Limb (tissue), 2 donors: Measurements from ENCODE around the gene FHIT.
"Not testable (repeated sequence)": the region's sequence is repeated elsewhere in the genome, so short reads cannot be mapped to it uniquely, and the experiment has no call there.

ENCODE experiments used
- DNase-seq, 2 donors: peaks; one replicate each; pipeline ENCODE4 v3.0.0-alpha.2; 2016; ENCODE audit errors: extremely low spot score in 2 of 2

FHIT gene

GRCh38 chr3:59818033-59818918, 1433.0 kb downstream of the FHIT start:
- peak; percentile 33 to 48 for DNase-seq

GRCh38 chr3:59817511-59817910, 1433.7 kb downstream of the FHIT start:
- no peak for DNase-seq

GRCh38 chr3:59816312-59816711, 1434.9 kb downstream of the FHIT start:
- DNase-seq: no peak

GRCh38 chr3:59813148-59813538, 1438.1 kb downstream of the FHIT start:
- no peak for DNase-seq

- no peak for DNase-seq
Observed at GRCh38 chr3:59812237-59813147, 1438.8 kb downstream of the FHIT start.

- DNase-seq: no peak
Observed at GRCh38 chr3:59811160-59811559, 1440.1 kb downstream of the FHIT start.

GRCh38 chr3:59810606-59811005, 1440.6 kb downstream of the FHIT start:
- DNase-seq: no peak

GRCh38 chr3:59809710-59810444, 1441.4 kb downstream of the FHIT start:
- peak in 1 of 2 donors; percentile 72 for DNase-seq

GRCh38 chr3:59809016-59809415, 1442.2 kb downstream of the FHIT start:
- DNase-seq: no peak

GRCh38 chr3:59808446-59808845, 1442.8 kb downstream of the FHIT start:
- DNase-seq: no peak

- no peak for DNase-seq
Observed at GRCh38 chr3:59803268-59803667, 1448.0 kb downstream of the FHIT start.

GRCh38 chr3:59802453-59802852, 1448.8 kb downstream of the FHIT start:
- DNase-seq: not testable (repeated sequence)

GRCh38 chr3:59802045-59802444, 1449.2 kb downstream of the FHIT start:
- DNase-seq: no peak

- DNase-seq: no peak
Observed at GRCh38 chr3:59800481-59800880, 1450.8 kb downstream of the FHIT start.

GRCh38 chr3:59798372-59799086, 1452.7 kb downstream of the FHIT start:
- DNase-seq: no peak

- DNase-seq: no peak
Observed at GRCh38 chr3:59797533-59797932, 1453.7 kb downstream of the FHIT start.

GRCh38 chr3:59796456-59796855, 1454.8 kb downstream of the FHIT start:
- DNase-seq: no peak

GRCh38 chr3:59795756-59796155, 1455.5 kb downstream of the FHIT start:
- DNase-seq: no peak

- DNase-seq: no peak
Observed at GRCh38 chr3:59793976-59794375, 1457.3 kb downstream of the FHIT start.

GRCh38 chr3:59791774-59792308, 1459.4 kb downstream of the FHIT start:
- no peak for DNase-seq

GRCh38 chr3:59790241-59790640, 1461.0 kb downstream of the FHIT start:
- no peak for DNase-seq
